ENCODE data around the gene SNRNP48. TPM values are rescaled to one million over a fixed set of nuclear protein-coding genes. Genes with fewer than 3 reads are reported as not detected.

The SNRNP48 gene
- polyA plus RNA-seq, 1 of the 3 experiments (the other 2 are of a cell fraction): 5.7 TPM

DNA sequence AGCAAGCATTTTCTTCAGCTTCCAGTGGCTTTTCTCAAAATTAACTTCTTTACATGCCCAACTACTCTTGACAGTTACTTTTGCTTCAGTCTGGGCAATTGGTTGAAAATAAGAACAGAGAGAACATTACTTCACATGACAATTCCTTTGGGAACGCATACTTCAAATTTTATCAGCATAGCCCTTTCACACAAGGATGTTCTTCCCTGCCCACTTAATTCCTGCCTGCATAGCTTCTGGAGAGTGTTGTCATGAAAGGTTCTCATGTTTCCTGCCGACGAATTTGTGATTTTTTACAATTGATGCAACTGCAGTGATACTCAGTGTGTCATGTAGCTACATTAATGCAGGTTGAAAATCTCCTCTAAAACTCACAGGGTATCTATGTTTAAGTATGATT, 22.0 kb upstream of the SNRNP48 start:
- Histone ChIP-seq H4K20me1 (ENCODE audit: insufficient read depth) (no peaks in the 10 kb centered on the region), H3K36me3 (replicated peaks in 1 of 2; ENCODE audit: control insufficient read depth in 1 of 2, insufficient read depth in 2 of 2, low read length in 1 of 2) (no peaks in the 10 kb centered on the region), H3K9ac (no peak overlapping the region), H3K4me1 (ENCODE audit: control insufficient read depth in 1 of 2, insufficient read depth in 2 of 2, low read depth in 1 of 2, low read length in 1 of 2) (no peaks in the 10 kb centered on the region), H3K9me2 (no peaks in the 10 kb centered on the region), H3K27me3 (ENCODE audit: insufficient read depth) (peaks cover 47% of the 10 kb centered on the region), H3K4me2 (no peak overlapping the region), H2AFZ (ENCODE audit: low read depth) (no peak overlapping the region), H3K27ac (ENCODE audit: low read depth in 2 of 2, low read length in 1 of 2) (no peak overlapping the region), H3K4me3 (ENCODE audit: low read depth in 2 of 2, low read length in 1 of 2) (no peak overlapping the region), H3F3A (replicated peaks; ENCODE audit: insufficient read depth) (no peaks in the 10 kb centered on the region), H3K79me2 (ENCODE audit: insufficient read depth) (no peaks in the 10 kb centered on the region), H3K9me3 (no peaks in the 10 kb centered on the region)
- no peak for DNase-seq
- ChIA-PET CTCF (interaction anchor here (0.9 kb wide), 1 partner anchor 47 kb away, joined by 3 read pairs; no protein-coding TSS in a partner anchor), POLR2A (interaction anchor here (0.8 kb wide), 1 partner anchor 13 kb away, joined by 3 read pairs; no protein-coding TSS in a partner anchor)
- TF ChIP-seq NRF1 (IDR thresholded peaks at IDR 0.05; ENCODE audit: low read depth, low read length) (no peak), RFX5 (IDR thresholded peaks at IDR 0.05; ENCODE audit: low read length) (no peak), MEF2A (IDR thresholded peaks at IDR 0.05; ENCODE audit: borderline replicate concordance, low read depth) (no peak), MXI1 (IDR thresholded peaks at IDR 0.05; ENCODE audit: low read depth, low read length) (no peak), GATA2 (CRISPR knock-in tag; IDR thresholded peaks at IDR 0.05) (no peak), FOXM1 (IDR thresholded peaks at IDR 0.05; ENCODE audit: low read depth) (no peak)
- 31% methylated on average over 3 of the region's 3 CpGs for WGBS (ENCODE audit: low lambda C conversion rate)

DNA sequence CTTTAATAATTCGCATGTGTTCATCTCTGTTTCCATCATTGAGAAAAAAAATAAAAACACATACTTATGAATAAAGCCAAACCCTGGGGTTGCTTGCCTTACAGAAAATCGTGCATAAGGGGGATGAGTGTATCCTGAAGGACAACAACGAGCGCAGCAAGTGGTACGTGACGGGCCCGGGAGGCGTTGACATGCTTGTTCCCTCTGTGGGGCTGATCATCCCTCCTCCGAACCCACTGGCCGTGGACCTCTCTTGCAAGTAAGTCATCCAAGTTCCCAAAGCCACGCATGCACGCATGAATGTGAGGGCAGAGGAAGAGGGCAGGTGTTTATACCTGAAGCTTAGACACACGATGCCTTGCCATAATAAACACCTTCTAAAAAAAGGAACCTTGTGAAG, 20.9 kb upstream of the SNRNP48 start:
- H3F3A ChIP-seq (replicated peaks; ENCODE audit: insufficient read depth): no peaks in the 10 kb centered on the region
- no peak for DNase-seq
- H3K4me3 ChIP-seq (ENCODE audit: low read depth in 2 of 2, low read length in 1 of 2): no peak overlapping the region
- H4K20me1 ChIP-seq (ENCODE audit: insufficient read depth): no peaks in the 10 kb centered on the region
- WGBS (ENCODE audit: low lambda C conversion rate): 62% methylated on average over 13 of the region's 13 CpGs
- no peaks in the 10 kb centered on the region for H3K36me3 ChIP-seq (replicated peaks in 1 of 2; ENCODE audit: control insufficient read depth in 1 of 2, insufficient read depth in 2 of 2, low read length in 1 of 2)
- no peak overlapping the region for H3K4me2 ChIP-seq
- H3K9me2 ChIP-seq: no peaks in the 10 kb centered on the region
- H3K27me3 ChIP-seq (ENCODE audit: insufficient read depth): peaks cover 37% of the 10 kb centered on the region
- no peak overlapping the region for H3K9ac ChIP-seq
- H3K27ac ChIP-seq (ENCODE audit: low read depth in 2 of 2, low read length in 1 of 2): no peak overlapping the region
- no peaks in the 10 kb centered on the region for H3K4me1 ChIP-seq (ENCODE audit: control insufficient read depth in 1 of 2, insufficient read depth in 2 of 2, low read depth in 1 of 2, low read length in 1 of 2)
- no peaks in the 10 kb centered on the region for H3K79me2 ChIP-seq (ENCODE audit: insufficient read depth)
- H3K9me3 ChIP-seq: no peaks in the 10 kb centered on the region
- ChIA-PET CTCF (no interaction called here), POLR2A (no interaction called here)
- no peak for TF ChIP-seq TAF1 (IDR thresholded peaks at IDR 0.05; ENCODE audit: borderline replicate concordance, low read depth, low read length)
- TF ChIP-seq TEAD4 (IDR thresholded peaks at IDR 0.05; ENCODE audit: borderline replicate concordance, insufficient read depth): no peak
- TF ChIP-seq EZH2phosphoT487 (IDR thresholded peaks at IDR 0.05; ENCODE audit: borderline replicate concordance, low read depth): no peak
- TF ChIP-seq FOXM1 (IDR thresholded peaks at IDR 0.05; ENCODE audit: low read depth): no peak
- no peak for TF ChIP-seq ELF1 (IDR thresholded peaks at IDR 0.05)
- no peak for TF ChIP-seq NRF1 (IDR thresholded peaks at IDR 0.05; ENCODE audit: low read depth, low read length)
- no peak for TF ChIP-seq SMC3 (IDR thresholded peaks at IDR 0.05; ENCODE audit: low read depth, low read length)
- TF ChIP-seq NFIC (IDR thresholded peaks at IDR 0.05; ENCODE audit: borderline replicate concordance): no peak
- TF ChIP-seq, protein P1, sequence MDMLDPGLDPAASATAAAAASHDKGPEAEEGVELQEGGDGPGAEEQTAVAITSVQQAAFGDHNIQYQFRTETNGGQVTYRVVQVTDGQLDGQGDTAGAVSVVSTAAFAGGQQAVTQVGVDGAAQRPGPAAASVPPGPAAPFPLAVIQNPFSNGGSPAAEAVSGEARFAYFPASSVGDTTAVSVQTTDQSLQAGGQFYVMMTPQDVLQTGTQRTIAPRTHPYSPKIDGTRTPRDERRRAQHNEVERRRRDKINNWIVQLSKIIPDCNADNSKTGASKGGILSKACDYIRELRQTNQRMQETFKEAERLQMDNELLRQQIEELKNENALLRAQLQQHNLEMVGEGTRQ (IDR thresholded peaks at IDR 0.05; ENCODE audit: borderline replicate concordance, low read depth, low read length): no peak
- TF ChIP-seq EP300 (IDR thresholded peaks at IDR 0.05; ENCODE audit: borderline replicate concordance in 1 of 2, low read depth in 1 of 2, low read length in 1 of 2): no peak
- no peak for TF ChIP-seq MXI1 (IDR thresholded peaks at IDR 0.05; ENCODE audit: low read depth, low read length)
- no peak for TF ChIP-seq FOSL2 (IDR thresholded peaks at IDR 0.05; ENCODE audit: borderline replicate concordance, low read depth)
- no peak for TF ChIP-seq RXRA (IDR thresholded peaks at IDR 0.05; ENCODE audit: borderline replicate concordance, low read depth)
- TF ChIP-seq CHD2 (IDR thresholded peaks at IDR 0.05; ENCODE audit: low read length, partially characterized antibody): no peak
- no peak for TF ChIP-seq RAD21 (IDR thresholded peaks at IDR 0.05; ENCODE audit: low read length)
- no peak for TF ChIP-seq TCF12 (IDR thresholded peaks at IDR 0.05)
- TF ChIP-seq, protein P2, sequence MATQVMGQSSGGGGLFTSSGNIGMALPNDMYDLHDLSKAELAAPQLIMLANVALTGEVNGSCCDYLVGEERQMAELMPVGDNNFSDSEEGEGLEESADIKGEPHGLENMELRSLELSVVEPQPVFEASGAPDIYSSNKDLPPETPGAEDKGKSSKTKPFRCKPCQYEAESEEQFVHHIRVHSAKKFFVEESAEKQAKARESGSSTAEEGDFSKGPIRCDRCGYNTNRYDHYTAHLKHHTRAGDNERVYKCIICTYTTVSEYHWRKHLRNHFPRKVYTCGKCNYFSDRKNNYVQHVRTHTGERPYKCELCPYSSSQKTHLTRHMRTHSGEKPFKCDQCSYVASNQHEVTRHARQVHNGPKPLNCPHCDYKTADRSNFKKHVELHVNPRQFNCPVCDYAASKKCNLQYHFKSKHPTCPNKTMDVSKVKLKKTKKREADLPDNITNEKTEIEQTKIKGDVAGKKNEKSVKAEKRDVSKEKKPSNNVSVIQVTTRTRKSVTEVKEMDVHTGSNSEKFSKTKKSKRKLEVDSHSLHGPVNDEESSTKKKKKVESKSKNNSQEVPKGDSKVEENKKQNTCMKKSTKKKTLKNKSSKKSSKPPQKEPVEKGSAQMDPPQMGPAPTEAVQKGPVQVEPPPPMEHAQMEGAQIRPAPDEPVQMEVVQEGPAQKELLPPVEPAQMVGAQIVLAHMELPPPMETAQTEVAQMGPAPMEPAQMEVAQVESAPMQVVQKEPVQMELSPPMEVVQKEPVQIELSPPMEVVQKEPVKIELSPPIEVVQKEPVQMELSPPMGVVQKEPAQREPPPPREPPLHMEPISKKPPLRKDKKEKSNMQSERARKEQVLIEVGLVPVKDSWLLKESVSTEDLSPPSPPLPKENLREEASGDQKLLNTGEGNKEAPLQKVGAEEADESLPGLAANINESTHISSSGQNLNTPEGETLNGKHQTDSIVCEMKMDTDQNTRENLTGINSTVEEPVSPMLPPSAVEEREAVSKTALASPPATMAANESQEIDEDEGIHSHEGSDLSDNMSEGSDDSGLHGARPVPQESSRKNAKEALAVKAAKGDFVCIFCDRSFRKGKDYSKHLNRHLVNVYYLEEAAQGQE (IDR thresholded peaks at IDR 0.05; ENCODE audit: low read depth, low read length): no peak
- TF ChIP-seq YY1 (IDR thresholded peaks at IDR 0.05; ENCODE audit: low read depth): no peak
- H2AFZ ChIP-seq (ENCODE audit: low read depth): no peak overlapping the region

All from SK-N-SH (cell line).